Activated CD4-positive, alpha-beta T cell treated with anti-CD3 and anti-CD28 coated beads, Interleukin-2, amount 10 ng/mL, durations not matched to agents 7 days and 5 days (primary cell): ENCODE data around the gene PTGR3. TPM values are rescaled to one million over a fixed set of nuclear protein-coding genes. Genes with fewer than 3 reads are reported as not detected.

Experiments used
- CTCF ChIA-PET: fragments of 350-600 bp; sonication (Branson Sonifier 250); formaldehyde crosslinking; loops from one replicate; lab custom pipeline; 2021; ENCODE audit warnings: antibody characterized with exemption; lab: Charles Lee
- POLR2A ChIA-PET: fragments of 350-600 bp; sonication (Branson Sonifier 250); formaldehyde crosslinking; loops from one replicate; lab custom pipeline; 2021; ENCODE audit warnings: antibody characterized with exemption; lab: Charles Lee
- DNase-seq: peaks from one replicate; pipeline ENCODE4 v3.0.0-alpha.2; 2020
- H3K27ac Mint-ChIP-seq: one replicate; pipeline ENCODE4 v1.8.0; 2021; ENCODE audit warnings: mild to moderate bottlenecking, moderate library complexity, mixed read lengths
- H3K27me3 Mint-ChIP-seq: one replicate; pipeline ENCODE4 v1.8.0; 2021; ENCODE audit warnings: mixed read lengths
- H3K36me3 Mint-ChIP-seq: one replicate; pipeline ENCODE4 v1.8.0; 2021; ENCODE audit warnings: low read depth, mixed read lengths
- H3K4me1 Mint-ChIP-seq: one replicate; pipeline ENCODE4 v1.8.0; 2021; ENCODE audit warnings: mixed read lengths
- H3K4me3 Mint-ChIP-seq: one replicate; pipeline ENCODE4 v1.8.0; 2021; ENCODE audit warnings: mild to moderate bottlenecking, moderate library complexity, mixed read lengths
- H3K9me3 Mint-ChIP-seq: one replicate; pipeline ENCODE4 v1.8.0; 2021; ENCODE audit warnings: mixed read lengths
- total RNA-seq, 2 experiments: library from RNA; stranded (reverse); gene quantifications; one replicate each; pipeline ENCODE4 v1.2.3, GENCODE V29; 2021

PTGR3 gene
- total RNA-seq, 2 experiments from 2014 or later: 35.8 to 38.6 TPM

DNA sequence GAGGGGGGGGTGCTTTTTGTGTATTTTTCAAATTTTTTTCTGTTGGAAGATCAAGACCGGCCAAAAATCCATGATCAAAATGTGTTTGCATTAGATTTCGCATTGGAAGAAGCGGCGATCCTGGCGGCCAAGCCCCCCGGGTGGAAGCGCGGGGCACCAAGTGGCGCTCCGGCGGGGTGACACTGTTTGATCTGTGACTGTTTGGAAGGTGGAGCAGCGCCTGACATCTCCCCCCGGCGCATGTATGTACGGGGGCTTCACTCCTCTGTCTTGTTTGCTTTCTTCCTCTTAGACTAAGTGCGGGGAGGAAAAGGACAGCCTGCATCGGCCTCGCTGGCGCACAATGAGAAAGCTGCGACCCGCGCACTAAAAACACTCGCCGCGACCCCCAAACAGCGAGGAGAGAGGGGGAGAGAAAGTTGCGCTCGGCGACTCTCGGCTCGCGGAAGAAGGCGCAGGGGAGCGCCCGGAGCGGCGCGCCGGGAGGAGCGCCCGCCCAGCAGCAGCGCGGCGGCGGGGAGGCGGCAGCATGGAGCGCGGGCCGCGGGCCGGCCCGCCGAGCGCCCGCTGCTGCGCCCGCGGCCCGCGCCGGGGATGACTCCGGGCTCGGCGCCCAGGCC is 2.2 kb upstream of the PTGR3 start:
- peaks cover 13% of the 10 kb centered on the region for H3K27me3 Mint-ChIP-seq
- CTCF ChIA-PET: interaction anchor here (0.9 to 1.0 kb wide), 2 partner anchors 40 to 481 kb away, joined by 3 to 4 read pairs; no protein-coding TSS in a partner anchor
- H3K4me1 Mint-ChIP-seq: peaks cover 64% of the 10 kb centered on the region
- peak overlapping the region; percentile 99 for H3K4me3 Mint-ChIP-seq
- peak; percentile 29 for DNase-seq
- peaks cover 25% of the 10 kb centered on the region for H3K36me3 Mint-ChIP-seq
- POLR2A ChIA-PET: no interaction called here
- peak overlapping the region; percentile 98 for H3K27ac Mint-ChIP-seq
- no peaks in the 10 kb centered on the region for H3K9me3 Mint-ChIP-seq

DNA sequence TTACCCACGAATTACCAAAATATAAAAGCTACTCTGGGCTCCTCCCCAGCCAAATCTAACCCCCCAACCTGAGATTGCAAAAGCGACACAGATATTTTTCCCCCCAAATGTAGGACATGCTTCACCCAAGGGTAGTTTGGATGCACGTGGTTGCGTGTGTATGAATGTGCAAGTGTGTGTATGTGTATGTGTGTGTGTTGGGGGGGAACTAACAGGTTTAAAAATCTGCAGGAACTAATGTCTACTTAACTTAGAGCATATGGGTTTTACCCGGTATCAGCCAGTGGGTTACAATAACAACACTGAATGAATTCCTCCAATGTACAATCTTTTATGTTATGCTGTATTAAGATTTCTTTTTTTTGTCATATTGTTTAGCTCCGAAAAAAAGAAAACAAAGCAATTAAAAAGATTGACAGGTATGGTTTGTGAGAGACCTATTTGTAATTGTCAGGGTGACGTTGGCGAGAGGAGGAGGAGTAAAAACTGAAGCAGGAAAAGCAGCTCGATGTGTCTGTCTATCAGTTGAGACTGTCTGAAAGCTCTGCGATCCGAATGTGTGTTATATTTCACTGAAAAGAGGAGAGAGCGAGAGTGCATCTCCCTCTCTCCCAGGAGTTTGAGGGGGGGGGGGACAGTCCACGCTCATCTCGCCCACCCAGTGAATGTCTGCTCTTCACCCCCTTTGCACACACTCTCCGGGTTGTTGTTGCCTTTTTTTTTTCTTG is 1.5 kb upstream of the PTGR3 start, which contains the start of gene TSHZ1:
TSS of gene TSHZ1 (plus strand) at position 524 of the 728 bp plus-strand sequence. CDS start 1,080 bp downstream, outside the sequence.
- CTCF ChIA-PET: interaction anchor here (0.6 to 1.0 kb wide), 3 partner anchors 12 to 481 kb away, joined by 3 to 4 read pairs (median 4); no protein-coding TSS in a partner anchor
- peaks cover 65% of the 10 kb centered on the region for H3K4me1 Mint-ChIP-seq
- peak within 1 kb of the TSS; percentile 98 for H3K27ac Mint-ChIP-seq
- POLR2A ChIA-PET: no interaction called here
- peaks cover 20% of the 10 kb centered on the region for H3K27me3 Mint-ChIP-seq
- H3K9me3 Mint-ChIP-seq: no peaks in the 10 kb centered on the region
- H3K4me3 Mint-ChIP-seq: peak within 1 kb of the TSS; percentile 99
- DNase-seq: peak; percentile 84
- H3K36me3 Mint-ChIP-seq: peaks cover 27% of the 10 kb centered on the region

GRCh38 chr18:75209951-75210258 is 966 bp upstream of the PTGR3 start:
- H3K4me3 Mint-ChIP-seq: peak overlapping the region; percentile 99
- peaks cover 25% of the 10 kb centered on the region for H3K27me3 Mint-ChIP-seq
- H3K27ac Mint-ChIP-seq: peak overlapping the region; percentile 98
- ChIA-PET POLR2A (no interaction called here), CTCF (no interaction called here)
- peak; percentile 28 for DNase-seq
- H3K9me3 Mint-ChIP-seq: no peaks in the 10 kb centered on the region
- peaks cover 65% of the 10 kb centered on the region for H3K4me1 Mint-ChIP-seq
- H3K36me3 Mint-ChIP-seq: peaks cover 21% of the 10 kb centered on the region

DNA sequence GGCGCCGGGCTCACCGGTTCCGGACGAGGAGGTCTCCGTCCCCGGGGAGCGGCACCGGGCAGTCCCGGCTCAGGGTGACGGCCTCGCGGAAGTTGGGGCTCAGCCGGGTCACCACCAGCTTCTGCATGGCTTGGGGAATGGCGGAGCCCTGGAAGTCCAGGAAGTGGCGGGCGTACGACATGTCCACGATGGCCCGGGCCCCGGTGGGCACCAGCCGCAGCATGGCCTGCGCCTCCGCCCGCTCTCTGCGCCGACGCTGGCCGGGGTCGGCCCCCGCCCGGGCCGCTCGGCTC is 157 bp downstream of the PTGR3 start:
- Mint-ChIP-seq H3K4me1 (peaks cover 58% of the 10 kb centered on the region), H3K4me3 (peak overlapping the region; percentile 94), H3K27ac (peak overlapping the region; percentile 19), H3K9me3 (no peaks in the 10 kb centered on the region), H3K36me3 (peaks cover 21% of the 10 kb centered on the region), H3K27me3 (peaks cover 26% of the 10 kb centered on the region)
- POLR2A ChIA-PET: no interaction called here
- CTCF ChIA-PET: no interaction called here
- peak; percentile 40 for DNase-seq

DNA sequence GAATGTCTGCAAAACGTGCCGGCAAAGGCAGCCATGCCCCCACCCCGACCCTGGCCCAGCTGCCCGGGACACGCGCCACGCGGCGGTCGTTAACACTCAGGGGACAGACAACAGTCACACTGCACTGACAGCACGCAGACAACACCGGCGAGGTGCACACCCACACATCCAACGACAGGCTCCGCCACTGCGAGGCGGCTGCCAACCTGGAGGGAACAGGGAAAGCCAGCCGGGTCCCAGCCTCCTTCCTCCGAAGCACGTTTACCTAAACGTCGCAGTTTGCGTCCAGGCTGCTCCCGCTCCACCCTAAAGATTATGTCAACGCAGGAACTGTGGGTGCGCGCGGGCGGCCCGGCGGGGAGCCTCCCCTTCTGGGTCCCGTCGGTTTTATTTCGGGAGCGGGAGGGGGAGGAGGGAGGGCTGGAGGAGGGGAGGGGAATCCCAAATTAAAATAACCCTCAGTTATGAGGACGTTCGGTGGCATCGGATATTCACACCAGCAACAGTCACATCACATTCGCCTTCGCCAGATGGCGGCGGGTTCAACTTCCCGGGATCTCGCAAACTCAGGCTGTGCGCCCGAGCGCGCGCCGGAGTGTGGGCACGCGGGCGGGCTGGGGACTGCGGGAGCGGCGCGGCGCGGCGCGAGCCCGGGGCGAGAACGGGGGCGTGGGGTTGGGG is 644 bp downstream of the PTGR3 start:
- Mint-ChIP-seq H3K27ac (peak overlapping the region; percentile 89), H3K4me1 (peaks cover 54% of the 10 kb centered on the region), H3K27me3 (peaks cover 26% of the 10 kb centered on the region), H3K9me3 (no peaks in the 10 kb centered on the region), H3K36me3 (peaks cover 21% of the 10 kb centered on the region), H3K4me3 (peak overlapping the region; percentile 94)
- CTCF ChIA-PET: interaction anchor here (0.7 kb wide), 1 partner anchor 40 kb away, joined by 4 read pairs; no protein-coding TSS in a partner anchor
- POLR2A ChIA-PET: no interaction called here
- peak; percentile 49 for DNase-seq

GRCh38 chr18:75207310-75208154 is 1.4 kb downstream of the PTGR3 start:
- peak overlapping the region; percentile 89 for H3K27ac Mint-ChIP-seq
- no peak for DNase-seq
- peaks cover 23% of the 10 kb centered on the region for H3K36me3 Mint-ChIP-seq
- H3K4me3 Mint-ChIP-seq: peak overlapping the region; percentile 94
- H3K27me3 Mint-ChIP-seq: peaks cover 26% of the 10 kb centered on the region
- CTCF ChIA-PET: interaction anchor here (0.7 kb wide), 1 partner anchor 39 kb away, joined by 4 read pairs; no protein-coding TSS in a partner anchor
- POLR2A ChIA-PET: no interaction called here
- peaks cover 46% of the 10 kb centered on the region for H3K4me1 Mint-ChIP-seq
- no peaks in the 10 kb centered on the region for H3K9me3 Mint-ChIP-seq

DNA sequence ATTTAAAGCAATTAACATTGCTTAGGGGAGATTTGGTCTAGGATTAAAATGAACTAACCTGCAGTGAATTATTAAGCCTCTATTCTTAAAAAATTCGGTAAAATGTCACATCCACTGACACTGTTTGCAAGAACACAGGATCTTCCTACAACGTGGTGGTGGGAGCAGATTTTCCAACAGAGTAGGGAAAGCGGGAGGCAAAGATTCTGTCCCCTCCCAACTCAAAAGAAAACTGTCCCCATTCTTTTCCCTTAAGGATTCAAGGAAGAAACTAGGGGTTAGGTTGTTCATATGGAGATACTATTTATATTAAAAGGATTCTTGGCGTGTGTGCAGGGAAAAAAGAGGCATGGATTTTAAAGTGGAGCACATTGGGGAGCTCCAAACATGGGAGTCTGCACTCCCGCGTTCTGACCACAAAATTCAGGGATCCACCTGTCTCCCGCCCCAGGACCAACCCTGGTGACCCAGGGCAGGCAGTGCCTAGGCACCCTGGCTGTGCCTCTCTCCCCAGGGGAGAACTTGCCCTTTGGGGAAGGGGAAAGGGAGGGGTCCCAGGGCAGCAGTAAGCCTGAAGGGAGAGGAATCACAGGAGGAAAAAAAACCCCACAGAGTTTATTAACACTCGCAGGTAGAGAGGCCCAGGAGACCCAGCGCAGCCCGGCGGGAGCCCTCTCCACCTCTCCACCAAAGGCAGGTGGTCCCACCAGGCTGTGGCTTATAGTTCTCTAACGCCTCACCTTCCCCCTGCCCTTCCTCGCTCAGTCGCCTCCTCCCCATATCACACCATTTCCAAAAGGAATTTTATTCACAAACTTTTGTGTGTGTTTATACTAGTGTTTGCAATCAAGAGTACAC is 2.3 kb downstream of the PTGR3 start:
- Mint-ChIP-seq H3K4me3 (peak overlapping the region; percentile 94), H3K27ac (peak overlapping the region; percentile 33), H3K27me3 (peaks cover 26% of the 10 kb centered on the region), H3K9me3 (no peaks in the 10 kb centered on the region), H3K4me1 (peaks cover 43% of the 10 kb centered on the region), H3K36me3 (peaks cover 29% of the 10 kb centered on the region)
- ChIA-PET POLR2A (no interaction called here), CTCF (no interaction called here)
- DNase-seq: no peak

DNA sequence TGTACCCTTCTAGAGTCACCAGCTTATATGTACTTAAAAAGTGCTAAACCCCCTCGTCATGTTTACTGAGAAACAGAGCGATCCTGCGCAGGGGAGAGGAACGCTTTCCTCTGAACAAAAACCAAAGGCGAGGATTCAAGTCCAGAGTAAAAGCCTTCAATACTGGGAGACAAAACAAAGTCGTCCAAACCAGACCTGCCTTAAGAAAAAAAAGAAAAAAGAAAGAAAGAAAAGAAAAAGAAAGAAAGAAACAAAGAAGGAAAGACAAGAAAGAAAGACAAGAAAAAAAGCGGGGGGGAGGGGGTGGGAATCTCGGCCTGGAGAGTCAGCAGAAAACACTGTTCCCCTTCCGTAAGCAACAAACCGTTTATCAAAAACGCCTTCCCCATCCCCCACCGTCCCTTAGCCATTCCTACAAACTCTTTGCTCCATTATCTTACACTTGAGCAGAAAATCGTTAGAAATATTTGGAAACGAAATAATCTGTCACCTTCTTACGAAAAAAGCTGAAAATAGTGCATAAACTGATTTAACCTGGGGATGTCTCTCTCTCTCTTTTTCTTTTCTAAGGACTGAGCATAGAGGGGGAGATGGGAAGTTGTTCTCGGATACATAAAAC is 3.3 kb downstream of the PTGR3 start:
- Mint-ChIP-seq H3K27ac (no peak overlapping the region), H3K36me3 (peaks cover 35% of the 10 kb centered on the region), H3K4me1 (peaks cover 41% of the 10 kb centered on the region), H3K4me3 (peak overlapping the region; percentile 43), H3K9me3 (no peaks in the 10 kb centered on the region), H3K27me3 (peaks cover 26% of the 10 kb centered on the region)
- POLR2A ChIA-PET: no interaction called here
- CTCF ChIA-PET: no interaction called here
- no peak for DNase-seq

- ChIA-PET POLR2A (no interaction called here), CTCF (no interaction called here)
- Mint-ChIP-seq H3K4me3 (peak overlapping the region; percentile 43), H3K9me3 (no peaks in the 10 kb centered on the region), H3K36me3 (peaks cover 37% of the 10 kb centered on the region), H3K27ac (no peak overlapping the region), H3K4me1 (peaks cover 35% of the 10 kb centered on the region), H3K27me3 (peaks cover 26% of the 10 kb centered on the region)
- no peak for DNase-seq
Measured at GRCh38 chr18:75204732-75205513, 4.0 kb downstream of the PTGR3 start.

- H3K4me3 Mint-ChIP-seq: no peak overlapping the region
- H3K4me1 Mint-ChIP-seq: peaks cover 36% of the 10 kb centered on the region
- peaks cover 26% of the 10 kb centered on the region for H3K27me3 Mint-ChIP-seq
- no peaks in the 10 kb centered on the region for H3K9me3 Mint-ChIP-seq
- CTCF ChIA-PET: no interaction called here
- POLR2A ChIA-PET: no interaction called here
- DNase-seq: no peak
- no peak overlapping the region for H3K27ac Mint-ChIP-seq
- H3K36me3 Mint-ChIP-seq: peaks cover 37% of the 10 kb centered on the region
Measured at GRCh38 chr18:75204269-75204731, 4.6 kb downstream of the PTGR3 start.
